GM06990 (cell line): ENCODE measurements around the gene DNAJC5G.

Experiments used
- DNase-seq: peaks from one replicate; pipeline ENCODE4 v3.0.0-alpha.2; 2011; ENCODE audit not compliant: insufficient read length; ENCODE audit errors: extremely low read depth
- H3K27me3 ChIP-seq: replicated peaks from 2 replicates; pipeline ENCODE4 v1.6.0; 2011; ENCODE audit warnings: low read length; ENCODE audit not compliant: control insufficient read depth, insufficient read depth
- H3K36me3 ChIP-seq: 2 replicates; pipeline ENCODE4 v1.5.1; 2011; ENCODE audit warnings: low read length; ENCODE audit not compliant: control insufficient read depth, insufficient read depth
- H3K4me3 ChIP-seq: replicated peaks from 2 replicates; pipeline ENCODE4 v1.5.1; 2011; ENCODE audit warnings: low read depth, mild to moderate bottlenecking, control low read depth, low read length
- TF ChIP-seq, protein P1 (sequence below): IDR thresholded peaks from 2 replicates; pipeline ENCODE4 v1.5.1; 2011; ENCODE audit warnings: low read length, control low read depth, mild to moderate bottlenecking, inconsistent platforms; ENCODE audit not compliant: insufficient read depth, poor library complexity, severe bottlenecking

Gene DNAJC5G

DNA sequence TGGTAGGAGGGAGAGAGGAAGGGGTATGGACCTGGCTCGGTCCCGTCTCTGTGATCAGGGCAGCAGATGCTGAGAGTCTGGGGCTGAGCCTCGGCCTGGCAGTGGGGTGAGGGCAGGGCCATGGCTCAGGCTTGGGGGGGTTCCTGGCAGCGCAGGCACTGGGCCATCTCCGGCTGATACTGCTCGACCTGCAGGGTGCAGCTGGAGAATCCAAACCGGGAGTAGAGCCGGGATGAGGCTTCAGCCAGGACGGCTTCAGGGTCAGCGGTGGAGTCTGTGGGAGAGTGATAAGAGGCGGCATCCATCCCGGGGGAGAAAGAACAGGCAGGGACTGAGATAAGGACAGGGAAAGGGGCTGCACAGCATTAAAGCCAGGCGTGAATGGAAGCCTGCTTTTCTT, 20.0 kb upstream of the DNAJC5G start:
- Histone ChIP-seq H3K36me3 (no peaks in the 10 kb centered on the region), H3K27me3 (peaks cover 2% of the 10 kb centered on the region), H3K4me3 (no peak overlapping the region)
- TF ChIP-seq, protein P1, sequence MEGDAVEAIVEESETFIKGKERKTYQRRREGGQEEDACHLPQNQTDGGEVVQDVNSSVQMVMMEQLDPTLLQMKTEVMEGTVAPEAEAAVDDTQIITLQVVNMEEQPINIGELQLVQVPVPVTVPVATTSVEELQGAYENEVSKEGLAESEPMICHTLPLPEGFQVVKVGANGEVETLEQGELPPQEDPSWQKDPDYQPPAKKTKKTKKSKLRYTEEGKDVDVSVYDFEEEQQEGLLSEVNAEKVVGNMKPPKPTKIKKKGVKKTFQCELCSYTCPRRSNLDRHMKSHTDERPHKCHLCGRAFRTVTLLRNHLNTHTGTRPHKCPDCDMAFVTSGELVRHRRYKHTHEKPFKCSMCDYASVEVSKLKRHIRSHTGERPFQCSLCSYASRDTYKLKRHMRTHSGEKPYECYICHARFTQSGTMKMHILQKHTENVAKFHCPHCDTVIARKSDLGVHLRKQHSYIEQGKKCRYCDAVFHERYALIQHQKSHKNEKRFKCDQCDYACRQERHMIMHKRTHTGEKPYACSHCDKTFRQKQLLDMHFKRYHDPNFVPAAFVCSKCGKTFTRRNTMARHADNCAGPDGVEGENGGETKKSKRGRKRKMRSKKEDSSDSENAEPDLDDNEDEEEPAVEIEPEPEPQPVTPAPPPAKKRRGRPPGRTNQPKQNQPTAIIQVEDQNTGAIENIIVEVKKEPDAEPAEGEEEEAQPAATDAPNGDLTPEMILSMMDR = no peak
- DNase-seq = no peak

DNA sequence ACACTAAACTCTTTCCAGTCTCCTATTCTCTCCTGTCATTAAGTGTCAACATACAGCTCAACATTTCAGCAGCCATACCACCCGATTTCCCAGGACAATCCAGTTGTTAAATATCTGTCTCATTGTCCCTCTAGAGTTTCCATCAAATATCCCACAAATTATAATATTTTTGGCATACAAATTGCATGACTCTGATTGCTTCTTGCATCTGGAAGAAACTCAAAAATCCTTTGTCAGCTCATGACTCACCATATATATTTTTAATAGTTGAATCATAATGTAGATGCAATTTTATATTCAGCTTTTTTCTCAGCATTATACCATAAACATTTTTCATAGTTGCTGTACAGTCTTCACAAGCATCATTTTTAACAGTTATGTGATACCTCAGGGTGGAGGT, 19.6 kb upstream of the DNAJC5G start:
- TF ChIP-seq, protein P1 = no peak
- DNase-seq = no peak
- Histone ChIP-seq H3K27me3 (peaks cover 2% of the 10 kb centered on the region), H3K4me3 (no peak overlapping the region), H3K36me3 (no peaks in the 10 kb centered on the region)

DNA sequence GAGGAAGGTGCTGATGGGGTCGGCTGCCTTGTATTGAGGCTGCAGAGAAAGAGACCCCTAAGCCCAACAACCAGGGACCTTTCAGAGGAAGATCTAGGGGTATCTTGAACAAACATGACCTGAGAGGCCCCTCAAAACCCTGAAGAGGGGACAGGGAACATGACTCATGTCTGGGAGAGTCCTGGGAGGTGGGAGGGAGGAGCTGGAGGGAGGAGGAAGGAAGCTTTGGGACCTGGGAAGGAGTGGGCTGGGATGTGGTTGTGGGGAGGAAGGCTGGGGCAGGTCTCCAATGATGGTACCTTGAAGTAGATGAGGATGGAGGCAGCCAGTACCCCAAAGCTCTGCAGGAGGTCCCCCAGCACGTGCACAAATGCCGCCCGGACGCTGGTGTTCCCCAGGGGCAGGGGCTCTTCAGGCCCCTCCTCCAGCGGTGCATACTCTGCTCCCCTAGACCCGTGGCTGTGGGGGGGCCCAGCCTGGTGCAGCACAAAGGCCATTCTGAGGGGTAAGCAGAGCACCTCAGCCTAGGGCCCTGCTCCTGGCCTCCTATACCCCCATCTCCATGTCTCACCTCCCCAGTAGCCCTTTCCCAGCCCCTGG, 18.3 kb upstream of the DNAJC5G start:
- TF ChIP-seq, protein P1 = no peak
- no peak for DNase-seq

DNA sequence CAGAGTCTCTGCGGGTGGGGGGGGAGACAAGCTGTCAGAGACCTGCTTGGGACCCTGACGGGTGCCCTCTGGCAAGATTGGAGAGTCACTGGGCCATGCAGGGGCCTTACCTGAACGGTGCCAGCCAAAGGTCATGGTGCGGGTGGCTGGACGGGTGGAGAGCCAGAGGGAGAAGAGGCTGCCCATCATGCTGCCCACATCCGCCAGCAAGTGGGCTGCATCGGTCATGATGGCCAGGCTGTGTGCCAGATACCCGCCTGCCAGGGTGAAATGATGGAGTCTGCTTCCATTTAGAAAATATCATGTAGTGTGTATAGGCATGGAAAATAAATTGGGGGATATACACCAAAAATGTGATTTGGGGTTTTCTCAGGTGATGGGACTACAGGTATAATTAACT, 17.2 kb upstream of the DNAJC5G start:
- peaks cover 7% of the 10 kb centered on the region for H3K27me3 ChIP-seq
- TF ChIP-seq, protein P1 = no peak

More for the DNA sequence above, 18.3 kb upstream of the DNAJC5G start:
- H3K36me3 ChIP-seq = no peaks in the 10 kb centered on the region
- H3K27me3 ChIP-seq = peaks cover 7% of the 10 kb centered on the region
- no peak overlapping the region for H3K4me3 ChIP-seq

DNA sequence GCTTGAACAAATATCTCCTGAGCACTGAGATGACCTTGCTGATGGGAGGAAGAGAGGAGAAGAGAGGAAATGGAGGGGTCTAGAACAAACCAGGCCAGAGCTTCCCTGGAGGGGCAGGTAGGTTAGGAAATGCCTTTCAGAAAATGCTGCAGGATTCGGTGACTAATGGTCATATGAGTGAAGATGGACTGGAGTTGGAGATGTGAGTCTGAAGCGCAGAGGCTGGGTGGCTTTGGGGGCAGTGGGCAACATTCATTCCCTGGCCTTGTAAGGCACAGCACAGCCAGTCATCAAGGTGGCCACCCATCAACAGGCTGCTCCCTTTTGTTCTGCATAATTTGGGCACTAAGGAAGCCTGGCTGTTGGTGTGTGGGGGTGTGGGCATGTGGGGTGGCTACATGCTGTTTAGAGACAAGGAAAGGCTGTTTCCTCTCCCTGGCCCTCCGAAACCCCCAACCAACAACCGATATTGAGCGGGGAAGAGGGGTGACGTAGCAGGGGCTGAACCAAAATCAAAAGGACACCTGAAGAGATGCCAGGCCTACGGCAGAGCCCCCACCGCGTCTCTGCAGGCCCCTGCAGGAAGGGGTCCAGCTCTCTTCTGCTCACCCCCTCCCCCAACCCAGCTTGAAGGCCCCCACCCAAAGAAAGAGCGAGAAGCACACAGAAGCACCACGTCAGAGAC, 13.8 kb upstream of the DNAJC5G start:
- Histone ChIP-seq H3K27me3 (peaks cover 6% of the 10 kb centered on the region), H3K36me3 (no peaks in the 10 kb centered on the region), H3K4me3 (no peak overlapping the region)
- no peak for DNase-seq
- TF ChIP-seq, protein P1 = no peak

More for the DNA sequence above, 17.2 kb upstream of the DNAJC5G start:
- no peaks in the 10 kb centered on the region for H3K36me3 ChIP-seq
- no peak overlapping the region for H3K4me3 ChIP-seq
- no peak for DNase-seq

DNA sequence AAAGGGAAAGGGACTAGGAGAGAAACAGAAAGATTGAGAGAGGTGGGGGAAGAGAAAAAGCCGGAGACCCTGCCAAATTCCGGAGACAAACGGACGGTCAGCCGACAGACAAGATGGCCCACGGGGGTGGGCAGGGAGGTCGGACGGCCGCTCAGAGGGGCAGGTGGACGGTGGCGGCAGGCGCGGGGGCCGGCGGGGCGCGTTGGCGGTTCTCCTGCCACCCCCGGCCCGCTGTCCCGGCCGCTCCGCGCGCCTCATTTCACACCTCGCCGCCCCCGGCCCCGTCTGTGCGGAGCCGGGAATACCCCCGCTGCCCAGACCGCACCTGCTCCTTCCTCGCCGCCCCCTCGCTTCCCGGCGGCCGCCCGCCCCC, 13.3 kb upstream of the DNAJC5G start:
- Histone ChIP-seq H3K4me3 (no peak overlapping the region), H3K27me3 (peaks cover 6% of the 10 kb centered on the region), H3K36me3 (no peaks in the 10 kb centered on the region)
- TF ChIP-seq, protein P1 = no peak
- no peak for DNase-seq
